B cell (primary cell): ENCODE measurements around the gene TACR2. TPM values are rescaled to one million over a fixed set of nuclear protein-coding genes. Genes with fewer than 3 reads are reported as not detected.

Experiments
- ATAC-seq: fragments of 200-7000 bp; cut with Tn5 transposase; one replicate; pipeline ENCODE4 v1.10.0; 2021; ENCODE audit warnings: low read depth, mild to moderate bottlenecking, moderate number of reproducible peaks, moderate library complexity
- CTCF ChIA-PET: fragments of 350-600 bp; sonication (Branson Sonifier 250); formaldehyde crosslinking; loops from one replicate; lab custom pipeline; 2021; ENCODE audit warnings: antibody characterized with exemption, inconsistent platforms; lab: Charles Lee
- POLR2A ChIA-PET: fragments of 350-600 bp; sonication (Branson Sonifier 250); formaldehyde crosslinking; loops from one replicate; lab custom pipeline; 2021; ENCODE audit warnings: antibody characterized with exemption; lab: Charles Lee
- DNase-seq: peaks from one replicate; pipeline ENCODE4 v3.0.0; 2013
- H2AFZ ChIP-seq: 2 replicates; pipeline ENCODE4 v1.6.1; 2012; ENCODE audit warnings: mild to moderate bottlenecking, low read depth, low read length; ENCODE audit not compliant: insufficient read depth, poor library complexity, severe bottlenecking
- H3K27ac ChIP-seq, 2 donors: 1 replicate in 1 of 2; 2 replicates in 1 of 2; pipeline ENCODE4 v1.5.1; 2012 to 2013; ENCODE audit warnings: low read length in 2 of 2, mild to moderate bottlenecking in 2 of 2, moderate library complexity in 1 of 2
- H3K27me3 ChIP-seq, 4 experiments: fragments of 200-600 bp in 1 of 4; sonication (generic) in 1 of 4; replicated peaks in 1 of 4; 1 replicate in 2 of 4; 2 replicates in 2 of 4; pipeline versions ENCODE4 v1.6.1 to v1.7.0; 2013 to 2016; ENCODE audit warnings: low read length in 3 of 4, mild to moderate bottlenecking in 2 of 4, mixed read lengths in 1 of 4, moderate library complexity in 1 of 4; ENCODE audit not compliant: insufficient read depth in 4 of 4, control insufficient read depth in 3 of 4; ENCODE audit errors: control extremely low read depth in 1 of 4
- H3K36me3 ChIP-seq, 2 experiments: replicated peaks in 1 of 2; 1 replicate in 1 of 2; 2 replicates in 1 of 2; pipeline versions ENCODE4 v1.6.1 to v1.7.1; 2013; ENCODE audit warnings: low read length in 1 of 2; ENCODE audit not compliant: insufficient read depth in 2 of 2, control insufficient read depth in 1 of 2; ENCODE audit errors: control extremely low read depth in 1 of 2, extremely low read depth in 1 of 2
- H3K4me1 ChIP-seq, 2 donors: fragments of 200-600 bp in 1 of 2; sonication (generic) in 1 of 2; 1 replicate in 1 of 2; 2 replicates in 1 of 2; pipeline versions ENCODE4 v1.5.1 to v1.6.1; 2013 to 2017; ENCODE audit warnings: low read length in 2 of 2; ENCODE audit not compliant: control insufficient read depth in 2 of 2, insufficient read depth in 2 of 2
- H3K4me2 ChIP-seq: replicated peaks from 2 replicates; pipeline ENCODE3; 2012; ENCODE audit warnings: mild to moderate bottlenecking, low read depth, low read length; ENCODE audit not compliant: poor library complexity, severe bottlenecking
- H3K4me3 ChIP-seq, 5 experiments: fragments of 200-600 bp in 1 of 5; sonication (generic) in 1 of 5; 1 replicate in 3 of 5; 2 replicates in 2 of 5; pipeline versions ENCODE4 v1.5.1 to v1.7.0; 2011 to 2016; ENCODE audit warnings: low read length in 4 of 5, mild to moderate bottlenecking in 4 of 5, low read depth in 2 of 5, control low read depth in 1 of 5, moderate library complexity in 1 of 5; ENCODE audit not compliant: insufficient read depth in 1 of 5; ENCODE audit errors: control extremely low read depth in 1 of 5, extremely low read depth in 1 of 5
- H3K79me2 ChIP-seq: fragments of 200-600 bp; sonication (generic); one replicate; pipeline ENCODE4 v1.6.0; 2016; ENCODE audit warnings: low read length; ENCODE audit not compliant: control insufficient read depth, insufficient read depth
- H3K9ac ChIP-seq: fragments of 200-600 bp; sonication (generic); 2 replicates; pipeline ENCODE4 v1.6.1; 2017; ENCODE audit warnings: mild to moderate bottlenecking, low read length, moderate library complexity
- H3K9me3 ChIP-seq, 3 donors: one replicate each; pipeline versions ENCODE4 v1.6.1 to v1.7.1; 2013; ENCODE audit warnings: low read length in 2 of 3; ENCODE audit not compliant: control insufficient read depth in 2 of 3, insufficient read depth in 1 of 3; ENCODE audit errors: control extremely low read depth in 1 of 3
- H4K20me1 ChIP-seq: 2 replicates; pipeline ENCODE4 v1.6.0; 2012; ENCODE audit warnings: mild to moderate bottlenecking, low read length; ENCODE audit not compliant: insufficient read depth, control insufficient read depth, poor library complexity, severe bottlenecking
- H3K27ac Mint-ChIP-seq: one replicate; pipeline ENCODE4 v1.8.0; 2021; ENCODE audit warnings: mixed read lengths
- H3K27me3 Mint-ChIP-seq: one replicate; pipeline ENCODE4 v1.8.0; 2021; ENCODE audit warnings: mixed read lengths
- H3K4me1 Mint-ChIP-seq: one replicate; pipeline ENCODE4 v1.8.0; 2021; ENCODE audit warnings: mixed read lengths
- H3K4me3 Mint-ChIP-seq: one replicate; pipeline ENCODE4 v1.8.0; 2021; ENCODE audit warnings: mixed read lengths
- H3K9me3 Mint-ChIP-seq: one replicate; pipeline ENCODE4 v1.8.0; 2022; ENCODE audit warnings: mixed read lengths; ENCODE audit not compliant: insufficient read depth
- CTCF ChIP-seq: fragments of 200-600 bp; IDR thresholded peaks from one replicate; pipeline ENCODE4 v1.8.0; 2022; ENCODE audit warnings: antibody characterized with exemption, mild to moderate bottlenecking
- EZH2 ChIP-seq: IDR thresholded peaks from 2 replicates; pipeline ENCODE4 v1.6.1; 2012; ENCODE audit warnings: borderline replicate concordance, low read depth, mild to moderate bottlenecking, moderate library complexity, low read length; ENCODE audit not compliant: insufficient read depth, poor library complexity, severe bottlenecking
- WGBS: methylation state at CpG from one replicate; pipeline ENCODE4 v1.1.5; 2013; ENCODE audit warnings: missing lambda C conversion rate; ENCODE audit not compliant: insufficient coverage; 5-methylcytosine and 5-hydroxymethylcytosine counted together
- intact Hi-C: fragments of 100-400 bp; cut with micrococcal nuclease; formaldehyde crosslinking; loops from one replicate; pipeline ENCODE4 v1.10.0; 2022
- polyA minus RNA-seq: library from RNA; depleted of rRNA, polyadenylated mRNA; stranded (reverse); fragments of >200 nt; gene quantifications from 2 replicates; pipeline ENCODE4 v1.2.3, GENCODE V29; 2012
- polyA plus RNA-seq: library from polyadenylated mRNA; depleted of rRNA; stranded (reverse); fragments of >200 nt; gene quantifications from 2 replicates; pipeline ENCODE4 v1.2.3, GENCODE V29; 2012
- total RNA-seq, 2 donors: library from RNA; stranded (reverse); fragments of 120-200 nt in 1 of 2; gene quantifications; 1 replicate in 1 of 2; 2 replicates in 1 of 2; pipeline versions ENCODE4 v1.2.3 to v1.2.4, GENCODE V29; 2013 to 2022

The TACR2 gene
- not detected in 2 replicates for total RNA-seq
- not detected for total RNA-seq (2013)
- 0.18 TPM in 1 of 2 replicates, not detected in the other for polyA plus RNA-seq
- 0.34 TPM in 1 of 2 replicates, not detected in the other for polyA minus RNA-seq

DNA sequence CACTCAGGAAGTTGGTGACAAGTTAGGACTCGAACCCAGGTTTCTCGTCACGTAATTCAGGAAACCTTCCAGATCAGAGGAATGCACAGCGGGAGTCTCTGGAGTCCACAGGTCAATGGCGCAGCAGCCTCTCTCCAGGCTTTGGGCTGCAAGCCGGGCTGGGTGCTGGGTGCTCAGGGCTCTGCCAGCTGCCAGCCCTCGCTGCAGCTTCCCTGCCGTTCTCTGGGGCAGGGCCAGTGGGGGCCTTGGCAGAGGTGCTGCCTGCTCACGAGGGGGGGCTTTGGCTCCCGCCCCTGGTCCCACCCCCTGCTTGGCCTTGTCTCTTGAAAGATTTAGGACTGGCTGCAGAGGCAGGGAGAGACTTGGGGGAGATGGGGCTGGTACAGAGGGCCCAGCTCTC is at the start of gene TACR2:
Gene TACR2 (minus strand): TSS at position 224 of the 400 bp plus-strand sequence. CDS start 595 bp downstream, outside the sequence.
- CTCF ChIA-PET, result interaction anchor here (0.6 kb wide), 1 partner anchor 180 kb away, joined by 5 read pairs; no protein-coding TSS in a partner anchor
- TF ChIP-seq CTCF, result no peak
- no peak for TF ChIP-seq EZH2

GRCh38 chr10:69466158-69466490 is 49.4 kb upstream of the TACR2 start:
- no peak overlapping the region for H3K4me3 ChIP-seq
- WGBS, result 61% methylated on average over 4 of the region's 5 CpGs
- peaks cover 0 to 5% (median 0%) of the 10 kb centered on the region in 4 experiments for H3K27me3 ChIP-seq
- no peaks in the 10 kb centered on the region for H3K4me1 ChIP-seq
- H3K9ac ChIP-seq, result no peak overlapping the region
- no peaks in the 10 kb centered on the region for H3K9me3 Mint-ChIP-seq
- H3K9me3 ChIP-seq, result no peaks in the 10 kb centered on the region
- ChIA-PET POLR2A (no interaction called here), CTCF (no interaction called here)
- TF ChIP-seq CTCF (no peak), EZH2 (no peak)
- no peak overlapping the region for H3K4me3 Mint-ChIP-seq
- H3K27ac ChIP-seq, result no peak overlapping the region
- no peaks in the 10 kb centered on the region for H3K79me2 ChIP-seq
- no peak overlapping the region for H2AFZ ChIP-seq
- no peak overlapping the region for H3K27ac Mint-ChIP-seq
- ATAC-seq, result no peak
- intact Hi-C loops, result no loop called here
- no peaks in the 10 kb centered on the region for H4K20me1 ChIP-seq
- H3K27me3 Mint-ChIP-seq, result peaks cover 11% of the 10 kb centered on the region
- no peaks in the 10 kb centered on the region for H3K36me3 ChIP-seq
- no peaks in the 10 kb centered on the region for H3K4me1 Mint-ChIP-seq
- H3K4me2 ChIP-seq, result no peak overlapping the region
- no peak for DNase-seq

More for the DNA sequence above, at the start of gene TACR2:
- H2AFZ ChIP-seq, result no peak within 1 kb of the TSS
- Mint-ChIP-seq H3K27me3 (peaks cover 29% of the 10 kb centered on the region), H3K4me3 (no peak within 1 kb of the TSS), H3K27ac (no peak within 1 kb of the TSS), H3K9me3 (no peaks in the 10 kb centered on the region), H3K4me1 (peaks cover 2% of the 10 kb centered on the region)
- DNase-seq, result no peak
- no peak within 1 kb of the TSS for H3K4me3 ChIP-seq
- H3K4me2 ChIP-seq, result no peak within 1 kb of the TSS
- no peaks in the 10 kb centered on the region for H3K79me2 ChIP-seq
- peaks cover 0 to 4% (median 1%) of the 10 kb centered on the region in 4 experiments for H3K27me3 ChIP-seq
- peaks cover 0 to 6% of the 10 kb centered on the region in 2 donors for H3K4me1 ChIP-seq
- no peaks in the 10 kb centered on the region for H3K9me3 ChIP-seq
- WGBS, result 89% methylated on average over 9 of the region's 10 CpGs
- no peaks in the 10 kb centered on the region for H3K36me3 ChIP-seq
- intact Hi-C loops, result no loop called here
- no peak for ATAC-seq
- no peak within 1 kb of the TSS for H3K27ac ChIP-seq
- H3K9ac ChIP-seq, result no peak within 1 kb of the TSS
- no peaks in the 10 kb centered on the region for H4K20me1 ChIP-seq
- POLR2A ChIA-PET, result no interaction called here
